Uterus (tissue), 2 donors: Measurements from ENCODE around the gene S100Z.

Source experiments
- POLR2A ChIP-seq, 2 donors: fragments of 450-650 bp; IDR thresholded peaks; one replicate each; pipeline ENCODE4 v1.6.1; 2016; ENCODE audit warnings: antibody characterized with exemption in 2 of 2, mild to moderate bottlenecking in 1 of 2, moderate library complexity in 1 of 2
- TF ChIP-seq, protein P1 (sequence below), 4 experiments: fragments of 200-600 bp in 2 of 4; fragments of 450-650 bp in 2 of 4; sonication (generic) in 2 of 4; IDR thresholded peaks; one replicate each; pipeline ENCODE4 v1.5.1; 2016 to 2019; ENCODE audit warnings: antibody characterized with exemption in 4 of 4, mild to moderate bottlenecking in 2 of 4, moderate library complexity in 1 of 4

DNA sequence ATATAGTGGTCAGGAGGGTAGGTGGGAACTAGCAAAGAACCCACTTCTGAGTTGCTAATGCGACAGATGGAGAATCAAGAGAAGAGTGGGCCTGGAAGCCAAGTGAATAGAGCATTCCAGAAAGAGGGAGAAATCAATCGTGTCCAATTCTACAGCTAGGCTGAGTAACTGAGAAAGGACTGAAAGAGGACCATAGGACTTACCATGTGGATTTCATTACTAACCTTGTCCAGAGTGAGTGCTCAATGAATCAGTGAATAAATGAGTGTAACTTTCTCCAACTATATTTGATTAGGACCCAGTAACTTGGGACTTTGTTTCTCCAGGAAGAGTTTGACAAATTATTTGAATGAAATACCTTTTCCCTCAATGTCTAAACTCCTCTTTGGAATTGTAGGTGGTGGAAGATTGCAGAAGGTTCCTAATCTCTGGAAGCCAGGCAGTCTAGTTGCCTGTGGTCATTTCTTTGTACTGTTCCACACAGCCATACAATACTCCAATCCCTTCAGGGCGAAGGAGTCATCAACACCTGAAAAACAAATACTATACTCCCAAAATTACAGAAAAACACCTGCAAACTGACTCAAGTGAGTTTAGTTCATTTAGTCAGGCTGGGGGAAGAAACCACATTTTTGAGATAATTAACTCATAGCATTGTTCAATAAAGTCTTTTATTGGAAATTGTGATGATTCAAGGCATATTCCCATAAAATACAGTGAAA, 33.5 kb upstream of the S100Z start:
- TF ChIP-seq, protein P1, sequence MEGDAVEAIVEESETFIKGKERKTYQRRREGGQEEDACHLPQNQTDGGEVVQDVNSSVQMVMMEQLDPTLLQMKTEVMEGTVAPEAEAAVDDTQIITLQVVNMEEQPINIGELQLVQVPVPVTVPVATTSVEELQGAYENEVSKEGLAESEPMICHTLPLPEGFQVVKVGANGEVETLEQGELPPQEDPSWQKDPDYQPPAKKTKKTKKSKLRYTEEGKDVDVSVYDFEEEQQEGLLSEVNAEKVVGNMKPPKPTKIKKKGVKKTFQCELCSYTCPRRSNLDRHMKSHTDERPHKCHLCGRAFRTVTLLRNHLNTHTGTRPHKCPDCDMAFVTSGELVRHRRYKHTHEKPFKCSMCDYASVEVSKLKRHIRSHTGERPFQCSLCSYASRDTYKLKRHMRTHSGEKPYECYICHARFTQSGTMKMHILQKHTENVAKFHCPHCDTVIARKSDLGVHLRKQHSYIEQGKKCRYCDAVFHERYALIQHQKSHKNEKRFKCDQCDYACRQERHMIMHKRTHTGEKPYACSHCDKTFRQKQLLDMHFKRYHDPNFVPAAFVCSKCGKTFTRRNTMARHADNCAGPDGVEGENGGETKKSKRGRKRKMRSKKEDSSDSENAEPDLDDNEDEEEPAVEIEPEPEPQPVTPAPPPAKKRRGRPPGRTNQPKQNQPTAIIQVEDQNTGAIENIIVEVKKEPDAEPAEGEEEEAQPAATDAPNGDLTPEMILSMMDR (IDR thresholded peaks at IDR 0.05), result no peak
- TF ChIP-seq POLR2A (IDR thresholded peaks at IDR 0.05), result no peak
